Activated naive CD8-positive, alpha-beta T cell (primary cell): ENCODE measurements around the gene SYF2.

Source experiments
- H3K27ac Mint-ChIP-seq: one replicate; pipeline ENCODE4 v1.8.0; 2021; ENCODE audit warnings: mixed read lengths
- H3K27me3 Mint-ChIP-seq: one replicate; pipeline ENCODE4 v1.8.0; 2021; ENCODE audit warnings: mixed read lengths
- H3K36me3 Mint-ChIP-seq: one replicate; pipeline ENCODE4 v1.8.0; 2021; ENCODE audit warnings: mixed read lengths
- H3K4me1 Mint-ChIP-seq: one replicate; pipeline ENCODE4 v1.8.0; 2021; ENCODE audit warnings: low read depth, mixed read lengths
- H3K4me3 Mint-ChIP-seq: one replicate; pipeline ENCODE4 v1.8.0; 2021; ENCODE audit warnings: mild to moderate bottlenecking, mixed read lengths
- H3K9me3 Mint-ChIP-seq: one replicate; pipeline ENCODE4 v1.8.0; 2021; ENCODE audit warnings: low read depth, mixed read lengths

SYF2 gene

GRCh38 chr1:25232866-25233784 is 823 bp upstream of the SYF2 start:
- H3K27me3 Mint-ChIP-seq, result no peaks in the 10 kb centered on the region
- H3K4me3 Mint-ChIP-seq, result no peak overlapping the region
- peaks cover 2% of the 10 kb centered on the region for H3K36me3 Mint-ChIP-seq
- peaks cover 44% of the 10 kb centered on the region for H3K4me1 Mint-ChIP-seq
- no peaks in the 10 kb centered on the region for H3K9me3 Mint-ChIP-seq
- no peak overlapping the region for H3K27ac Mint-ChIP-seq

GRCh38 chr1:25223471-25223870 is 8.8 kb downstream of the SYF2 start:
- peaks cover 17% of the 10 kb centered on the region for H3K36me3 Mint-ChIP-seq
- H3K4me1 Mint-ChIP-seq, result peaks cover 8% of the 10 kb centered on the region
- H3K27me3 Mint-ChIP-seq, result no peaks in the 10 kb centered on the region
- H3K4me3 Mint-ChIP-seq, result no peak overlapping the region
- H3K27ac Mint-ChIP-seq, result no peak overlapping the region
- no peaks in the 10 kb centered on the region for H3K9me3 Mint-ChIP-seq

- Mint-ChIP-seq H3K9me3 (no peaks in the 10 kb centered on the region), H3K4me3 (no peak overlapping the region), H3K27me3 (no peaks in the 10 kb centered on the region), H3K4me1 (peaks cover 3% of the 10 kb centered on the region), H3K27ac (no peak overlapping the region), H3K36me3 (peaks cover 14% of the 10 kb centered on the region)
Observed at GRCh38 chr1:25222606-25223005, 9.7 kb downstream of the SYF2 start.

- H3K4me3 Mint-ChIP-seq, result no peak overlapping the region
Observed at GRCh38 chr1:25220666-25221065, 11.6 kb downstream of the SYF2 start.

GRCh38 chr1:25219661-25220251 is 12.5 kb downstream of the SYF2 start:
- H3K4me1 Mint-ChIP-seq, result peaks cover 2% of the 10 kb centered on the region
- H3K27ac Mint-ChIP-seq, result no peak overlapping the region
- no peak overlapping the region for H3K4me3 Mint-ChIP-seq
- H3K9me3 Mint-ChIP-seq, result no peaks in the 10 kb centered on the region
- no peaks in the 10 kb centered on the region for H3K27me3 Mint-ChIP-seq
- H3K36me3 Mint-ChIP-seq, result peaks cover 10% of the 10 kb centered on the region

More at GRCh38 chr1:25220666-25221065, 11.6 kb downstream of the SYF2 start:
- Mint-ChIP-seq H3K27ac (no peak overlapping the region), H3K4me1 (peaks cover 2% of the 10 kb centered on the region), H3K9me3 (no peaks in the 10 kb centered on the region), H3K36me3 (peaks cover 12% of the 10 kb centered on the region), H3K27me3 (no peaks in the 10 kb centered on the region)

GRCh38 chr1:25217598-25218232 is 14.6 kb downstream of the SYF2 start:
- Mint-ChIP-seq H3K27me3 (no peaks in the 10 kb centered on the region), H3K4me3 (no peak overlapping the region), H3K27ac (peak overlapping the region; percentile 31), H3K36me3 (peaks cover 2% of the 10 kb centered on the region), H3K4me1 (peaks cover 2% of the 10 kb centered on the region), H3K9me3 (no peaks in the 10 kb centered on the region)

GRCh38 chr1:25217015-25217414 is 15.3 kb downstream of the SYF2 start:
- no peak overlapping the region for H3K27ac Mint-ChIP-seq
- no peaks in the 10 kb centered on the region for H3K9me3 Mint-ChIP-seq
- H3K36me3 Mint-ChIP-seq, result peaks cover 2% of the 10 kb centered on the region
- H3K4me3 Mint-ChIP-seq, result no peak overlapping the region
- peaks cover 2% of the 10 kb centered on the region for H3K4me1 Mint-ChIP-seq
- H3K27me3 Mint-ChIP-seq, result no peaks in the 10 kb centered on the region

- H3K4me3 Mint-ChIP-seq, result no peak overlapping the region
- no peaks in the 10 kb centered on the region for H3K27me3 Mint-ChIP-seq
- no peak overlapping the region for H3K27ac Mint-ChIP-seq
- peaks cover 2% of the 10 kb centered on the region for H3K36me3 Mint-ChIP-seq
- H3K9me3 Mint-ChIP-seq, result no peaks in the 10 kb centered on the region
- H3K4me1 Mint-ChIP-seq, result peaks cover 2% of the 10 kb centered on the region
Observed at GRCh38 chr1:25216123-25216522, 16.2 kb downstream of the SYF2 start.

- H3K4me1 Mint-ChIP-seq, result peaks cover 2% of the 10 kb centered on the region
- no peaks in the 10 kb centered on the region for H3K9me3 Mint-ChIP-seq
Observed at GRCh38 chr1:25212725-25213124, 19.6 kb downstream of the SYF2 start.

GRCh38 chr1:25210728-25211127 is 21.6 kb downstream of the SYF2 start:
- Mint-ChIP-seq H3K27ac (no peak overlapping the region), H3K27me3 (no peaks in the 10 kb centered on the region), H3K9me3 (no peaks in the 10 kb centered on the region), H3K4me3 (no peak overlapping the region), H3K4me1 (no peaks in the 10 kb centered on the region), H3K36me3 (no peaks in the 10 kb centered on the region)

More at GRCh38 chr1:25212725-25213124, 19.6 kb downstream of the SYF2 start:
- no peaks in the 10 kb centered on the region for H3K27me3 Mint-ChIP-seq
- H3K27ac Mint-ChIP-seq, result no peak overlapping the region
- no peak overlapping the region for H3K4me3 Mint-ChIP-seq
- H3K36me3 Mint-ChIP-seq, result no peaks in the 10 kb centered on the region

GRCh38 chr1:25209516-25209915 is 22.8 kb downstream of the SYF2 start:
- Mint-ChIP-seq H3K9me3 (no peaks in the 10 kb centered on the region), H3K27ac (no peak overlapping the region), H3K4me3 (no peak overlapping the region), H3K4me1 (no peaks in the 10 kb centered on the region), H3K36me3 (no peaks in the 10 kb centered on the region), H3K27me3 (no peaks in the 10 kb centered on the region)

- H3K27ac Mint-ChIP-seq, result no peak overlapping the region
- no peaks in the 10 kb centered on the region for H3K4me1 Mint-ChIP-seq
- no peak overlapping the region for H3K4me3 Mint-ChIP-seq
- no peaks in the 10 kb centered on the region for H3K27me3 Mint-ChIP-seq
- no peaks in the 10 kb centered on the region for H3K9me3 Mint-ChIP-seq
- H3K36me3 Mint-ChIP-seq, result no peaks in the 10 kb centered on the region
Observed at GRCh38 chr1:25208561-25209222, 23.6 kb downstream of the SYF2 start.

- Mint-ChIP-seq H3K36me3 (no peaks in the 10 kb centered on the region), H3K4me1 (no peaks in the 10 kb centered on the region), H3K4me3 (no peak overlapping the region), H3K27ac (no peak overlapping the region), H3K27me3 (no peaks in the 10 kb centered on the region), H3K9me3 (no peaks in the 10 kb centered on the region)
Observed at GRCh38 chr1:25208092-25208491, 24.2 kb downstream of the SYF2 start.

- Mint-ChIP-seq H3K36me3 (no peaks in the 10 kb centered on the region), H3K9me3 (no peaks in the 10 kb centered on the region), H3K4me1 (no peaks in the 10 kb centered on the region), H3K4me3 (no peak overlapping the region), H3K27ac (no peak overlapping the region), H3K27me3 (no peaks in the 10 kb centered on the region)
Observed at GRCh38 chr1:25206201-25206600, 26.1 kb downstream of the SYF2 start.

- no peaks in the 10 kb centered on the region for H3K36me3 Mint-ChIP-seq
- peaks cover 2% of the 10 kb centered on the region for H3K4me1 Mint-ChIP-seq
- no peak overlapping the region for H3K4me3 Mint-ChIP-seq
- H3K27me3 Mint-ChIP-seq, result no peaks in the 10 kb centered on the region
- no peak overlapping the region for H3K27ac Mint-ChIP-seq
- H3K9me3 Mint-ChIP-seq, result no peaks in the 10 kb centered on the region
Observed at GRCh38 chr1:25205786-25206185, 26.5 kb downstream of the SYF2 start.
